HG02759 (cell line): ENCODE data around the gene FAM131B.
"Not testable (repeated sequence)": the region's sequence is repeated elsewhere in the genome, so short reads cannot be mapped to it uniquely, and the experiment has no call there.

Experiments used
- ATAC-seq: cut with Tn5 transposase; IDR thresholded peaks from one replicate; pipeline ENCODE4 v1.9.1; 2021; ENCODE audit warnings: mild to moderate bottlenecking, moderate library complexity; ENCODE audit not compliant: unreplicated experiment

FAM131B gene

DNA sequence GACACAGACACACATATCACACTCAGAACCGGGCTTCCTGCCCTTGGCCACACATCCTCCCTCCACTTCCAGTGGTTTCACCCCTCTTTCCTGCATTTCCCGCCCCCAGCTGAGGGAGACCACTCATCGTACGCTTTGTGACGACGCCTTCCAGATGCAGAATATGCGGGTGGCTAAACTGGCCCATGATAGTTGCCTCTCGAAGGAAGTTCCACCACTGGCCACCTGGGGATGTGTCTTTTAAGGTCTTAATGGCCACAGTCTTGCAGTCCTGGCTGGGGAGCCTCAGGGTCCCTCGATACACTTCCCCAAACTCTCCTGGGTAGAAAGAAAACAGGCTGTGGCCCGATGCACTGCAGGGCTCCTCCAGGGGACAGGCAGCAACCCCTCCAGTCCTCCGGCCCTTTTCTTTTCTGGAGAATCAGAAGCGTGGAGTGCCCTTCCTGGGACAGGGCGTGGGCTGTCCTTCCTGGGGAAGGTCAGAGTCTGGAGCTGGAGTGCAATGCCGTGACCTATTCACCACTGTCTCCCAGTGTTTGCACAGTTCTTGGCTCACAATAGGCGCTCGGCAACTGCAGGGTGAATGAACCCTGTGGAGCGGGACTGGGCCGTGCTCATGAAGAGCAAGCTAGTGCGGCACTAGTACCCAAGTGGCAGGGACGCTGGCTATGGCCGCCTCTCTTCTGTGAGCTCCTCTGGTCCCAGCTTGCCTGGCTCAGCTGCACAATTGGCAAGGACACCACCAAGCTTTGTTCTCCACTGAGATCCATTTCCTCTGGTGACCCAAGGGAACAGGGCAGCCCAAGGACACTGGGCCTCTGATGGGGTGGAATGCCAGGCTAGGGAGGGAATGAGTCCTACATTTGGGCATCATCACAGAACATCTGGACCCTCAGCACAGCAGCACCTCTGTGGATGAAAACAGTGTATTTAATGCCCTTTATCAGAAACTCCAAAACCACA is 33.0 kb upstream of the FAM131B start:
- ATAC-seq = peak; percentile 37

DNA sequence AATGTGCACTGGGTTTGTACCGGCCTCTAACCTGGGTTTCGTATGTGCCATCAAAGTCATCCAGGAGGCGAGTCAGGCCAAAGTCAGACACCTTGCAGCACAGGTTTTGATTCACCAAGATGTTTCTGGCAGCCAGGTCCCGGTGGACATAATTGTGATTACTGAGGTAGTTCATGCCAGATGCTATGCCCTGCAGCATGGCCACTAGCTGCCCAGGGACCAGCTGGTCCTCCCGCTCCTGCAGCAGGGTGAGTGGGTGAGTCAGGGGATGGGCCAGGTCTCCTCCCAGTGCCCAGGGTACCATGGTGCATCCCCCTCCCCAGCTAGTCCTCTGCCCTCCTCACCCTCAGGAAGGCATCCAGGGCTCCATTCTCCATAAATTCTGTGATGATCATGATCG is 32.3 kb upstream of the FAM131B start:
- no peak for ATAC-seq

DNA sequence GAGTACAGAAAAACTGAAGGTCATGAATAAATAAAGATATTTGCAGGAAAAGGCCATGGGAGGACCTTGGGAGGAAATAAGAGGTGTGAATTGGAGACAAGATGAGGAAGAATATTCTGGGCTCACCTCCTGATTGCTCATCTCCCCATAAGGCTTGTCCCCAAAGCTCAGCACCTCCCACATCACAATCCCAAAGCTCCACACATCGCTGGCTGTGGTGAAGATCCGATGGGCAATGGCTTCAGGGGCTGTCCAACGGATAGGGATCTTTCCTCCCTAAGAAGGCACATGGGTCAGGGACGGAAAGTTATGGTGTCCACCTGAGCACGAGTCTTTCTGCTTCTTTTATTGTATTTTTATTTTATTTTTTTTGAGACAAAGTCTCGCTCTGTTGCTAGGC is 31.6 kb upstream of the FAM131B start:
- ATAC-seq = no peak

DNA sequence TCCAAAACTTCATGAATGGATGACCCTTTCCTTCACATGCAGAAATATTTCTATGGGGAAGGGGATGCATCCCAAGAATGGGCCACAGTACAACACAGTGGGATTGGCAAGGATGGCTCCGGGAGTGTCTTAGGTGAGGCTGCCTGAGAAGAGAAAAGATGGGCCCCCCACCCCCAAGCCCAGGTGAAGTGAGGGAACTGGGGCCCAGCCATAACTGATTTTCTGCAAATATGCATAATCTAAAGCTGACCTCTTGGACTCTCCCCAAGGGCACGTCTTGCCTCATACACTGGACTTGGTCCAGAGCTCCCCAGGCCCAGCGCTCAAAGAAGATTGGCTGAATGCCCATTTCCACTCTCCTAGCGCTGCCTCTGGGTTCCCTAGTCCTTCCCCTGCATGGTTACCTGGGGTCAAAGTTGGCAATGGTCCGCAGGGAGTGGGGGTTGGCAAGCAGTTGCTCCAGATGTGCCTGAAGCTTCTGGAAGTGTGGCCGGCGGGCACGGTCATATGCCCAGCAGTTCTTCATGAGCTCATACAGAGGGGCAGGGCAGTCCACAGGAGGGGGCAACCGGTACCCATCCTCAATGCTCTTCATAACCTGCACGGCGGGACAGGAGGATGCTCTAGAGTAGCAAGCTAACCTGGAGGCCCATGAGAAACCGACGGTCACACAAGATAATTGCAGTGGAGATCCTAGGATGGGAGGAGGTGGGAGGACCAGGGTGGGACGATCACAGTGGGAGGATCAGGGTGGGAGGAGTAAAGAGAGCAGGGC is 30.9 kb upstream of the FAM131B start:
- ATAC-seq = no peak

DNA sequence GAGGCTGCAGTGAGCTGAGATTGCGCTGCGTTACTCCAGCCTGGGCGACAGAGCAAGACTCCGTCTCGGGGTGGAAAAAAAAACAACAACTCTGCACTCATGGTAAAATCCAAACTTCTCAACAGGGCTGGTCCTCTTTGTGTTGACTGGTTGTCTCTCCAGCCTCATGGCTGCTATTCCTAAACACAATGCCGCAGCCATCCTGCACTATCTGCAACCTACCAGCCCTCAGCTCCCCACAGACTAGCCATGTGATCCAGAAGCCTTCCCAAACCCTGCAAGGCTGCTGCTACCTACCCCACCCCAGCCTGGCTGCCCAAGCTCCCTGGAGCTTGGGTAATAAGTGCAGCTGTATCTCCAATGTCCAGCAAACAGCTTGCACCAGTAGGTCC is 30.4 kb upstream of the FAM131B start:
- no peak for ATAC-seq

DNA sequence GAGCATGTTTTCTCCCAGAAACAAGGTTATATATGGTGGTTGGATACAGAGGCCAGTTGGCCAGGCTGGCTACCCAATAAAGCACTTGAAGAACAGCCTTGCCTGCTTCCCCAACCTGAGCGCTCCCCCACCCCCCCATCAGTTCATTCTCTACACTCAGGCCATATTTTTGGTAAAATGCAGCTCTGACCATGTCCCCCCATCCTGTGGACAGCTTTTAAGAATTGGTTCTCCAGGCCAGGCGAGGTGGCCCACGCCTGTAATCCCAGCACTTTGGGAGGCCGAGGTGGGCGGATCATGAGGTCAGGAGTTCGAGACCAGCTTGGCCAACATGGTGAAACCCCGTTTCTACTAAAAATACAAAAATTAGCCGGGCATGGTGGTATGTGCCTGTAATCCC is 29.9 kb upstream of the FAM131B start:
- not testable (repeated sequence) for ATAC-seq

DNA sequence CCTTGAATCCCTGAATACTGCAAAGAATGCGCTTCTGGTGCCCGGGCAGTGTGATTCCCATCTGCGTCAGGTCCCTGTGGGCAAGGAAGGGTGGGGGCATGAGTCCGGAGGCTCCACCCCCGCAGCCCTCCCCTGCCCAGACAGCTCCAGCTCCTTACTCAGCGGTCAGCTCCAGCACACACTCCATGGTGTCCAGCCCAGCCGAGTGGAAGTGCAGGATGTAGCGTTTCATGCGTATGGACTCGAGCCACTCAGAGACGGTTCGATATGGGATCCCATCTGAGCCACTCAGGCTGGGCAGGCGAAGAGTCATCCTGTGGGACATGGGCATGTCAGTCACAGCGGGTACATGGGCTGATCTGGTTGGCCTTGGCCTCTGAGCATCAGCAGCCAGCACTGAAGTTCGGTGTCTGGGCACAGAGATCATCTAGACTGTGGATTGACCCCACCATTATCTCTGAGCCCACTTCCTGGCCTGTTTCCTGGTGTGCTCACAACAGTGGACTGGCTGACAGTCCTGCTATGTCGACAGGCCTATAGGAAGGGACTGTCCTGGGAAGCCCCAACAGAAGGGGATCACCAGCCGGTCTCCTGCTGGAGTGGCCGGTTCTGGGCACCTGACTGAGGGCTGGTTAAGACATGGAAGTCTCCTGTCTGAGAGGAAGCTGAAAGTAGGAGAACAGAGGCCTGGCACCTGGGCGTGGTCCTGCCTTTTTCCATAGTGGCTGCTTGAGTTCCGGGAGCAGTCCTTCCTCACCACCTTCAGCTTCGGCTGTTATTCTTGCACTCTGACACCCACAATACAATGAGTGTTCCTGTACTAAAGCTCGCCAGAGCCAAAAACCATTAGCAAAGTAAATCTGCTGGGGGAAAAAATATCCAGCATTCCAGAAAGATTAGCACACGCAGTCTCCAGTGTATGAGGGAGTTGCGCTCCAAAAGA is 29.2 kb upstream of the FAM131B start:
- ATAC-seq = no peak

DNA sequence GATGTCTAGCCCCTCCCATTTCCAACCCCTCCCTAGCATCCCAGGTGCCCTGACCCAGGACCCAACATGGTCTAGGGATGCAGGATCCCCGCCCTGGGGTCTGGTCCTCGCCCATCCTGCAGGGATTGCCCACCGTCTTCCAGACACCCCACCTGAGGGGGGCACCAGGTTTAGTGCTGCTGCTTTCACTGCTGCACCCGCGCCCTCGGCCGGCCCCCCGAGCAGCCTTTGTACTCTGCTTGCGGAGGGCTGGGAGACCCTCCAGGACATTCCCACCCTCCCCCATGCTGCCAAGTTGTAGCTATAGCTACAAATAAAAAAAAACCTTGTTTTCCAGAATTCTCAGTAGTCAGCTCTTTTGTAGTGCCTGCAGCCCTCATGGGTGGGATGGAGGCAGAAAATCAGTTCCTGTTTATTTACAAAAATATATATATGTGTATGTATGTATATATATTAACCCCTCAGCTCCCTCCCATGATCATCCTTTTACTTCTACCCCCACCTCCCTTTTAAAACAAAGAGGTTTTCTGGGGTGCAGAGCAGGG is 28.3 kb upstream of the FAM131B start:
- ATAC-seq = no peak

DNA sequence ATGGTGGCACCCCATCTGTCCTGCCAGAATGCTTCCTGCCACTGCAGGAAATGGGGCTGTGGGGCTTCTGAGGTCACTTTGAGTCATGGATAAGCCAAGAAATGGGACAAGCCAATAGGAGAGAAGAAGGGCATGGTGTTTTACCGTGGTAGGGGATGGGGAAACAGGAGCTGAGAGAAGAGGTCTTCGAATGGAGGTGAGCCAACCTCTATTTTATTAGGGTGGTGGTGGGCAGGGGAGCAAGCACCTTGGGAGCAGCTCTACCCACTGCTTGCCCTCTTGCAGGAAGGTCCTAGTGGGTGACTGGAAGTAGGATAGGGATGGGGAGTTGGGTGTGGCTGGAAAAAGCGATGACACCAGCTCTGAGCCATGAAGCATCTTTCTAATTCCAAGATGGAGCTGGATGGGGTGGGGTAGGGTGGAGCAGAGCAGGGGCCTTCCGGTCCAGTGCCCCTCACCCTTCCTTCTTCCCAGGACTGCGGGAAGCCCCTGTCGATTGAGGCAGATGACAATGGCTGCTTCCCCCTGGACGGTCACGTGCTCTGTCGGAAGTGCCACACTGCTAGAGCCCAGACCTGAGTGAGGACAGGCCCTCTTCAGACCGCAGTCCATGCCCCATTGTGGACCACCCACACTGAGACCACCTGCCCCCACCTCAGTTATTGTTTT is 27.7 kb upstream of the FAM131B start:
- no peak for ATAC-seq

DNA sequence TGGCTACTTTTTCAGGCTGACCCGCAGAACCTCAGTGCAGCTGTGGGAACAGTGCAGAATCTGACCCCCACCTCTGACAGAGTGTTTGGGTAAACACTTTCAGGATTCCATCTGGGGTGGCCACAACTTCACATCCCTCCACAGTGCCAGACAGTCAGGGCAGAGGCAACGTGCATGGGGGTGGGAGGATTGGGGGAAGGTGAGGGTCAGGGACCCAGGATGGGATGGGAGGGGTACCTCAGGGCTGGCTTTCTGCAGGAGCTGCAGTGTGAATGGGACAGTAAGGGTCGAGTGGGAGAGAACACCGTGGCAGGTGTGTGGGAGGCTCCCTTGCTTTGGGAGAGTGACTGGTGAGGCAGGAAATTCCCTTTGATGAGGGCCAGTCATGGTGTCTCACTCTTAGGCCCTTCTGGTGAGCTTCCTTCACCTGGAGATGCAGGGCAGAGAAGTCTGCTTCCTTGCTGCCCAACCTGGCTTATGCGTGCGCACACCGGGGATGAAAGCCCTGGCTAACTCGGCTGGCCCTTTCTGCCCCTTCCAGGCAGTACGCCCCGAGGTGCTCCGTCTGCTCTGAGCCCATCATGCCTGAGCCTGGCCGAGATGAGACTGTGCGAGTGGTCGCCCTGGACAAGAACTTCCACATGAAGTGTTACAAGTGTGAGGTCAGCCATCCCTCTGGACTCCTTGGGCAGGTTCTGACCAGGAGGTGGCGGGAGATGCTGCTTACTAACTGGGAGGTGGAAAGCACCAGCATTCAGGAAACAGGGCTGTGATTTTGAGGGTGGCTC is 27.0 kb upstream of the FAM131B start:
- no peak for ATAC-seq

DNA sequence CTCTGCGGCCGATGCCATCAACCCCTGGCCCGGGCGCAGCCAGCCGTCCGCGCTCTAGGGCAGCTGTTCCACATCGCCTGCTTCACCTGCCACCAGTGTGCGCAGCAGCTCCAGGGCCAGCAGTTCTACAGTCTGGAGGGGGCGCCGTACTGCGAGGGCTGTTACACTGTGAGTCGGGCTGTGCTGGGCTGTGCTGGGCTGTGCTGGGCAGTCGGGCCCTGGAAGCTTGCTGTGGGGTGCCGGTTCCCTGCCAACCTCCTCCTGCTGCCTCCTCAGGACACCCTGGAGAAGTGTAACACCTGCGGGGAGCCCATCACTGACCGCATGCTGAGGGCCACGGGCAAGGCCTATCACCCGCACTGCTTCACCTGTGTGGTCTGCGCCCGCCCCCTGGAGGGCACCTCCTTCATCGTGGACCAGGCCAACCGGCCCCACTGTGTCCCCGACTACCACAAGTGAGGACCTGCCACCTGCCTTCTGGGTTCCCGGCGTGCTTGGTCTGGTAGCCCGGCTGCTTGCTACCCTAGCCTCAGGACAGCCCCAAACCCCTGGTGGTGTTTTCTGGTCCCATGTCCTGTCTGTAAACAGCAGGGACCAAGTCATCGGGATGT is 26.1 kb upstream of the FAM131B start:
- no peak for ATAC-seq

DNA sequence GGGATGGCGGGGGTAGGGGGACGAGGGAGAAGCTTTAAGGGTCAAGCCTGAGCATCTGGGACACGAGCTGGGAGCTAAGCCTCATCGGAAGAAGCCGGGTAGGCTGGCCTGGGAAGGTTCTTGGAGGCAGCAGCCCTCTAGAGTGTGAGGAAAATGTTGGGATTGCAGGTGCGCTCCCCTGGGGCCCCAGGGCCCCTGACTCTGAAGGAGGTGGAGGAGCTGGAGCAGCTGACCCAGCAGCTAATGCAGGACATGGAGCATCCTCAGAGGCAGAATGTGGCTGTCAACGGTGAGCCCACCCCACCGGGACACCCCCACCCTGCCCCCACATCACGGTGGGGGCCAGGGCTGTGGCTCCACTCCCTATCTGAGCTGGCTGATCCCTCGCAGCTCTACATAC is 25.5 kb upstream of the FAM131B start:
- no peak for ATAC-seq

DNA sequence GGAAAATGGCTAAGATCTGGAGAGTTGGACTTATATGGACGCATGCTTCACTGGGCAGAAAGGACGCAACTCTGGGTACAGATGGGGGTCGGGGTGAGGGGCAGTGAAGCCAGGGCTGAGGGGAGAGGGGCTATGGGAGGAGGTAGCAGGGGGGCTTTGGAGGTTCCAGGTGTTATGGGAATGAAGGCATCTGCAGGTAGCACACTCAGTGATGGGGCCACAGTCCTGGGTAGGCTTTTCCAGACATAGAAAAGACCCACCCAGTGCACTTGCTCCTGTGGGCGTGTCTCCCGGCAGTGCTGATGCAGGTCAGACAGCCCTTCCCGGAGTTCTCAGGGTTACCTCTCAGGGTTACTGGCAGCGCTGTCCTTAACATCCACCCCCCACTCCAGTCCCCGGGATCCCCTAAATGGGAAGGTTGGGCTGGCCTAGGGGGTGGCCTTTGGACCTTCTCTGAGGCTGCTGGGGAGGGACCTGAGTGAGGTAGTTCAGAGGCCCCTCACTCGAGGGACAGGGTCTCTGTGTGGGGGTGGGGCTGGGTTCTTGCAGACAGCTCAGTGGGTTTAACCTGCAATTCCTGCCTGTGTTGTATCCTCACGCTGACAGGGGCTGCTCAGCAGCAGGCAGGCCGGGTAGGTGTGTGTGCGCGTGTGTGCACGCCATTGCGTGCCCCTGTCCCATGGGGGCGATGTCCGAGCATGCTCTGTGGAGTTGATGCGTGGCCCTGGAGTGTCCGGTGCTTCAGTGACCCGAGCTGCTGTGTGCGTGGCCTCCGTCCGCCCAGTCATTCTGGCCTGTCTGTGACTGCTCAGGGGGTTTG is 24.9 kb upstream of the FAM131B start:
- ATAC-seq = no peak

DNA sequence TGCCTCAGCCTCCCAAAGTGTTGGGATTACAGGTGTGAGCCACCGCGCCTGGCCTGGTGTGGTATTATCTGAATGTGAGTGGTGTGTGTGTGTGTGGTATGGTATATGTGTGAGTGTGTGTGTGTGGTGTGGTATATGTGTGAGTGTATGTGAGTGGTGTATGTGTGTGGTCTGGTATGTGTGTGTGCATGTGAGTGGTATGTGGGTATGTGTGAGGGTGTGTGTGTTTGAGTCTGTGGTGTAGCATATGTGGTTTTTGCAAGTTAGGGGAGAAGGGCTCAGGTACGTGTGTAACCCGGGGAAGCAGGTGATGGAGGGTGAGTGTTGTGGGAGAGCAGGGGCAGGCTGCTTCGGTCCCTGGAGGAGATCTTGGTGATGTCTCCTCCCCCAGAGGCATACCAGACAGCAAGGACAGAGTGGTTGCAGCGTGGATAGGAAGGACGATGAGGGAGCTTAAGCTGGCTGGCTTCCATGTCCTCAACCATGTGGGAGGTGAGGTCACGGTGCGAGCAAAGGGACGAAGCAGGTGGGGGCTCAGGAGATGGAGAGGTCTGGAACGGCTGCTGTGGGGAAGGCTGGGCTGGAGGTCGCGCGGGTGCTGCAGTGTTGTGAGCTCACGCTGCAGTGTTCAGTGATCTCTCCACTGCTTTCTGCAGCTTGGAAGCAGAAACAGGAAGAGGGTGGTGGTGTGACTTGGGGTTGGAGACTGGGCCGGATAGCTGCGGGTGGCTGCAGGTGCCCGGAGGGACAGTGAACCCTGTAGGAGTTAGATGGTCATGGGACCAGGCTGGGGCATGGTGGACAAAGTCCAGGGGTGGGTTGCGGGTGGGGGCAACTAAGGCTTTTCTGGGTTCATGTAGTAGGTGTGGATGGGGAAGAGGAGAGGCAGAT is 23.6 kb upstream of the FAM131B start:
- peak; percentile 44 for ATAC-seq

DNA sequence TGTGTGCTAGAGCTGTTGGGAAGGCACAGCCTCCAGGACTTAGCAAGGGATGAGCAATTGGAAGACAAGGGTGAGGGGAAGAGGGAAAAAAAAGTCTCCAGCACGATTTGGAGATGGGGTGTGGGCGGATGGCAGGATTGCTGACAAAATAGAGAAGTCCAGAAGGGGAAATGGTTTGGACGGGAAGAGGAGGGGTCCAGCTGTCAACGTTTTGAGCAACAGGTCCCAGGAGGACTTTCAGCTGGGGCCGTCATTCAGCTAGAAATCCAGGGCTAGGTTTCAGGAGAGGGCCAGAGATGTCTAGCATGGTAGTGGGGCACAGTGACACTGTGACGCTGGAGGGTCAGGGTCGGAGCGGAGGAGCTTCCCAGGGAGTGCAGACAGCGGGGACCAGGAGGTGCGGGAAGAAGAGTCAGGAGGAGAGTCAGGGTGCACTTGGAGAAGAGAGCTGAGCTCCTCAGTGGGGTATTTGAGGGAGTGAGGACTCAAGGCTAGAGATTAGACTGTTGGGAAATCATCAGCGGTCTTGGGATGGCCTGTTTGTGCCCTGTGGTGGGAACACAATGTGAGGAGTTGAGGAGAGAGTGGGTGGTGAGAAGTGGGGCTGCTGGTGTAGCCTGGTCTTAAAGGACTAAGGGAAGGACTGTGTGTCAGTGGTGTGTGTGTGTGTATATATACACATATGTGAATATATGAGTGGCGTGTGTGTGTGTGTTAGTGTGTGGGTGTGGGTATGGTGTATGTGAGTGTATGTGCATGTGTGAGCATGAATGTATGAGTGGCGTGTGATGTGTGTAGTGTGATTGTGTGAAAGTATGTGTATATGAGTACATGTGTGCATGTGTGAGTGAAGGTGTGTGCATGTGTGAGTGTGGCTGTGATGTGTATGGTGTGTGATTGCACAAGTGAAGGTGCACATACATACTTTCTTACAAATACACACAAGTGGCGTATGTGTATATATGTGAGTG is 22.4 kb upstream of the FAM131B start:
- no peak for ATAC-seq

DNA sequence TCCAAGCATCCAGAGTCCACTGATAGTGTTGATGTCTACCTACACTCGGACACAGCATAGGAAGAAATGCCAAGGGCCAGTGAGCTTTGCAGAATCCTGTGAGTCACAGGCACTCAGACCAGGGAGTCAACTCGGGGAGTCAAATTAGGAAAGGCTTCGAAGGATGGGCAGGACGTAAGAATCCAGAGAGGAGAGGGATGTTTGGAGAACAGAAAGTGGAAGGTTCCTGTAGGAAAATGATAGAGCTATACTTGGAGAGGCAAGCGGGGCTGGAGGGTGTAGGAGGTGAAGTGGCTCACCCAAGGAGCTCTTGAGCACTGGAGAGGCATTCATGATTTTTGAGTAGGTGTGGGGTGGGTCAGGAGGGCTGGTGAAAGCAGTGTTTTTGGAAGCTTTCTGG is 21.6 kb upstream of the FAM131B start:
- no peak for ATAC-seq
